ENCODE results near the gene NTNG2. TPM values are rescaled to one million over a fixed set of nuclear protein-coding genes. Genes with fewer than 3 reads are reported as not detected.

The NTNG2 gene
- polyA plus RNA-seq, 2 donors = 0.18 TPM

GRCh38 chr9:132241840-132242620 lies 80.2 kb downstream of the NTNG2 start:
- WGBS, 2 donors = 1% methylated on average over 56 to 81 of the region's 81 CpGs
- Histone ChIP-seq H3K36me3 (ENCODE audit: control insufficient read depth in 2 of 2, insufficient read depth in 2 of 2, low read length in 1 of 2) (no peaks in the 10 kb centered on the region), H3K4me3 (ENCODE audit: low read depth in 1 of 2, low read length in 2 of 2) (peak overlapping the region; percentile 54 to 71), H3K9me3 (ENCODE audit: control insufficient read depth in 2 of 2, insufficient read depth in 1 of 2, low read depth in 1 of 2, low read length in 1 of 2) (no peaks in the 10 kb centered on the region), H3K27me3 (ENCODE audit: control insufficient read depth in 1 of 2, insufficient read depth in 2 of 2, low read length in 2 of 2) (peaks cover 0 to 3% of the 10 kb centered on the region in 2 donors), H3K27ac (ENCODE audit: low read depth in 2 of 2, low read length in 1 of 2) (no peak overlapping the region), H3K4me1 (ENCODE audit: control insufficient read depth in 2 of 2, insufficient read depth in 2 of 2, low read length in 1 of 2) (peaks cover 0 to 10% of the 10 kb centered on the region in 2 donors)

GRCh38 chr9:132242621-132243155 lies 80.8 kb downstream of the NTNG2 start:
- WGBS, 2 donors = 15 to 19% methylated on average over 18 of the region's 18 CpGs
- Histone ChIP-seq H3K36me3 (ENCODE audit: control insufficient read depth in 2 of 2, insufficient read depth in 2 of 2, low read length in 1 of 2) (no peaks in the 10 kb centered on the region), H3K4me1 (ENCODE audit: control insufficient read depth in 2 of 2, insufficient read depth in 2 of 2, low read length in 1 of 2) (peaks cover 0 to 10% of the 10 kb centered on the region in 2 donors), H3K27ac (ENCODE audit: low read depth in 2 of 2, low read length in 1 of 2) (no peak overlapping the region), H3K9me3 (ENCODE audit: control insufficient read depth in 2 of 2, insufficient read depth in 1 of 2, low read depth in 1 of 2, low read length in 1 of 2) (no peaks in the 10 kb centered on the region), H3K27me3 (ENCODE audit: control insufficient read depth in 1 of 2, insufficient read depth in 2 of 2, low read length in 2 of 2) (peaks cover 0 to 3% of the 10 kb centered on the region in 2 donors), H3K4me3 (ENCODE audit: low read depth in 1 of 2, low read length in 2 of 2) (peak overlapping the region; percentile 54 to 71)

GRCh38 chr9:132243156-132244074 lies 81.6 kb downstream of the NTNG2 start:
- Histone ChIP-seq H3K9me3 (ENCODE audit: control insufficient read depth in 2 of 2, insufficient read depth in 1 of 2, low read depth in 1 of 2, low read length in 1 of 2) (no peaks in the 10 kb centered on the region), H3K27ac (ENCODE audit: low read depth in 2 of 2, low read length in 1 of 2) (no peak overlapping the region), H3K36me3 (ENCODE audit: control insufficient read depth in 2 of 2, insufficient read depth in 2 of 2, low read length in 1 of 2) (no peaks in the 10 kb centered on the region), H3K4me3 (ENCODE audit: low read depth in 1 of 2, low read length in 2 of 2) (no peak overlapping the region), H3K4me1 (ENCODE audit: control insufficient read depth in 2 of 2, insufficient read depth in 2 of 2, low read length in 1 of 2) (peaks cover 0 to 10% of the 10 kb centered on the region in 2 donors), H3K27me3 (ENCODE audit: control insufficient read depth in 1 of 2, insufficient read depth in 2 of 2, low read length in 2 of 2) (peaks cover 0 to 3% of the 10 kb centered on the region in 2 donors)
- WGBS, 2 donors = 67 to 87% methylated on average over 19 of the region's 19 CpGs

- H3K4me1 ChIP-seq (ENCODE audit: control insufficient read depth in 2 of 2, insufficient read depth in 2 of 2, low read length in 1 of 2) = peaks cover 0 to 10% of the 10 kb centered on the region in 2 donors
- no peak overlapping the region for H3K27ac ChIP-seq (ENCODE audit: low read depth in 2 of 2, low read length in 1 of 2)
- WGBS, 2 donors = 62 to 63% methylated on average over 19 of the region's 19 CpGs
- H3K9me3 ChIP-seq (ENCODE audit: control insufficient read depth in 2 of 2, insufficient read depth in 1 of 2, low read depth in 1 of 2, low read length in 1 of 2) = no peaks in the 10 kb centered on the region
- H3K36me3 ChIP-seq (ENCODE audit: control insufficient read depth in 2 of 2, insufficient read depth in 2 of 2, low read length in 1 of 2) = no peaks in the 10 kb centered on the region
- no peak overlapping the region for H3K4me3 ChIP-seq (ENCODE audit: low read depth in 1 of 2, low read length in 2 of 2)
- peaks cover 0 to 3% of the 10 kb centered on the region in 2 donors for H3K27me3 ChIP-seq (ENCODE audit: control insufficient read depth in 1 of 2, insufficient read depth in 2 of 2, low read length in 2 of 2)
Measured at GRCh38 chr9:132244582-132245455, 83.0 kb downstream of the NTNG2 start.

GRCh38 chr9:132245465-132245864 lies 83.6 kb downstream of the NTNG2 start:
- no peaks in the 10 kb centered on the region for H3K9me3 ChIP-seq (ENCODE audit: control insufficient read depth in 2 of 2, insufficient read depth in 1 of 2, low read depth in 1 of 2, low read length in 1 of 2)
- 87 to 91% methylated on average over 9 of the region's 9 CpGs for WGBS, 2 donors

GRCh38 chr9:132247942-132248341 lies 86.1 kb downstream of the NTNG2 start:
- WGBS, 2 donors = 72 to 76% methylated on average over 8 of the region's 8 CpGs
- H3K27ac ChIP-seq (ENCODE audit: low read depth in 2 of 2, low read length in 1 of 2) = no peak overlapping the region
- no peaks in the 10 kb centered on the region for H3K9me3 ChIP-seq (ENCODE audit: control insufficient read depth in 2 of 2, insufficient read depth in 1 of 2, low read depth in 1 of 2, low read length in 1 of 2)
- peaks cover 0 to 3% of the 10 kb centered on the region in 2 donors for H3K27me3 ChIP-seq (ENCODE audit: control insufficient read depth in 1 of 2, insufficient read depth in 2 of 2, low read length in 2 of 2)
- H3K36me3 ChIP-seq (ENCODE audit: control insufficient read depth in 2 of 2, insufficient read depth in 2 of 2, low read length in 1 of 2) = no peaks in the 10 kb centered on the region
- no peaks in the 10 kb centered on the region for H3K4me1 ChIP-seq (ENCODE audit: control insufficient read depth in 2 of 2, insufficient read depth in 2 of 2, low read length in 1 of 2)
- no peak overlapping the region for H3K4me3 ChIP-seq (ENCODE audit: low read depth in 1 of 2, low read length in 2 of 2)

More at GRCh38 chr9:132245465-132245864, 83.6 kb downstream of the NTNG2 start:
- Histone ChIP-seq H3K27ac (ENCODE audit: low read depth in 2 of 2, low read length in 1 of 2) (no peak overlapping the region), H3K36me3 (ENCODE audit: control insufficient read depth in 2 of 2, insufficient read depth in 2 of 2, low read length in 1 of 2) (no peaks in the 10 kb centered on the region), H3K27me3 (ENCODE audit: control insufficient read depth in 1 of 2, insufficient read depth in 2 of 2, low read length in 2 of 2) (peaks cover 0 to 3% of the 10 kb centered on the region in 2 donors), H3K4me3 (ENCODE audit: low read depth in 1 of 2, low read length in 2 of 2) (no peak overlapping the region), H3K4me1 (ENCODE audit: control insufficient read depth in 2 of 2, insufficient read depth in 2 of 2, low read length in 1 of 2) (peaks cover 0 to 10% of the 10 kb centered on the region in 2 donors)

GRCh38 chr9:132249123-132249522 lies 87.3 kb downstream of the NTNG2 start:
- Histone ChIP-seq H3K9me3 (ENCODE audit: control insufficient read depth in 2 of 2, insufficient read depth in 1 of 2, low read depth in 1 of 2, low read length in 1 of 2) (no peaks in the 10 kb centered on the region), H3K27ac (ENCODE audit: low read depth in 2 of 2, low read length in 1 of 2) (no peak overlapping the region), H3K4me3 (ENCODE audit: low read depth in 1 of 2, low read length in 2 of 2) (no peak overlapping the region), H3K4me1 (ENCODE audit: control insufficient read depth in 2 of 2, insufficient read depth in 2 of 2, low read length in 1 of 2) (no peaks in the 10 kb centered on the region), H3K27me3 (ENCODE audit: control insufficient read depth in 1 of 2, insufficient read depth in 2 of 2, low read length in 2 of 2) (peaks cover 0 to 3% of the 10 kb centered on the region in 2 donors), H3K36me3 (ENCODE audit: control insufficient read depth in 2 of 2, insufficient read depth in 2 of 2, low read length in 1 of 2) (no peaks in the 10 kb centered on the region)
- WGBS, 2 donors = 59 to 60% methylated on average over 6 of the region's 6 CpGs

GRCh38 chr9:132249690-132250089 lies 87.8 kb downstream of the NTNG2 start:
- H3K4me3 ChIP-seq (ENCODE audit: low read depth in 1 of 2, low read length in 2 of 2) = no peak overlapping the region
- no peak overlapping the region for H3K27ac ChIP-seq (ENCODE audit: low read depth in 2 of 2, low read length in 1 of 2)
- no peaks in the 10 kb centered on the region for H3K9me3 ChIP-seq (ENCODE audit: control insufficient read depth in 2 of 2, insufficient read depth in 1 of 2, low read depth in 1 of 2, low read length in 1 of 2)
- 82 to 89% methylated on average over 8 of the region's 8 CpGs for WGBS, 2 donors
- H3K4me1 ChIP-seq (ENCODE audit: control insufficient read depth in 2 of 2, insufficient read depth in 2 of 2, low read length in 1 of 2) = no peaks in the 10 kb centered on the region
- H3K36me3 ChIP-seq (ENCODE audit: control insufficient read depth in 2 of 2, insufficient read depth in 2 of 2, low read length in 1 of 2) = no peaks in the 10 kb centered on the region
- H3K27me3 ChIP-seq (ENCODE audit: control insufficient read depth in 1 of 2, insufficient read depth in 2 of 2, low read length in 2 of 2) = peaks cover 0 to 3% of the 10 kb centered on the region in 2 donors

Data from esophagus (tissue), 2 donors.